Astrocyte (in vitro differentiated cells and primary cell): ENCODE measurements around the gene CACNG6. TPM values are rescaled to one million over a fixed set of nuclear protein-coding genes. Genes with fewer than 3 reads are reported as not detected.
A peak's percentile ranks its signal among the peaks of the same experiment; 100 is the strongest.

Source experiments
- DNase-seq: peaks from one replicate; pipeline ENCODE4 v3.0.0-alpha.2; 2010; ENCODE audit warnings: low read depth
- FAIRE-seq: peaks from 2 replicates; lab custom pipeline; 2011; peaks lifted over from hg19 to GRCh38; lab: Jason Lieb, UNC
- H2AFZ ChIP-seq: 2 replicates; pipeline ENCODE4 v1.6.0; 2012; ENCODE audit warnings: low read depth, low read length, inconsistent platforms
- H3K27ac ChIP-seq: 2 replicates; pipeline ENCODE4 v1.5.1; 2011; ENCODE audit warnings: low read depth, low read length, inconsistent platforms
- H3K27me3 ChIP-seq: 2 replicates; pipeline ENCODE4 v1.6.0; 2011; ENCODE audit warnings: low read length, inconsistent platforms; ENCODE audit not compliant: insufficient read depth
- H3K36me3 ChIP-seq: 2 replicates; pipeline ENCODE4 v1.5.1; 2011; ENCODE audit warnings: low read length, inconsistent platforms; ENCODE audit not compliant: insufficient read depth
- H3K4me1 ChIP-seq: 2 replicates; pipeline ENCODE4 v1.5.1; 2011; ENCODE audit warnings: low read length, inconsistent platforms; ENCODE audit not compliant: insufficient read depth
- H3K4me2 ChIP-seq: 2 replicates; pipeline ENCODE4 v1.6.0; 2012; ENCODE audit warnings: low read length, inconsistent platforms
- H3K4me3 ChIP-seq: 2 replicates; pipeline ENCODE4 v1.5.1; 2011; ENCODE audit warnings: low read depth, mild to moderate bottlenecking, low read length, inconsistent platforms; ENCODE audit not compliant: insufficient read depth
- H3K79me2 ChIP-seq: 2 replicates; pipeline ENCODE4 v1.6.0; 2012; ENCODE audit warnings: mild to moderate bottlenecking, low read length, inconsistent platforms; ENCODE audit not compliant: insufficient read depth
- H3K9ac ChIP-seq: 2 replicates; pipeline ENCODE4 v1.6.0; 2012; ENCODE audit warnings: mild to moderate bottlenecking, low read length, inconsistent platforms
- H3K9me3 ChIP-seq: 2 replicates; pipeline ENCODE4 v1.5.1; 2012; ENCODE audit warnings: low read depth, mild to moderate bottlenecking, low read length, inconsistent platforms; ENCODE audit not compliant: insufficient read depth
- H4K20me1 ChIP-seq: 2 replicates; pipeline ENCODE4 v1.6.0; 2012; ENCODE audit warnings: low read length, inconsistent platforms; ENCODE audit not compliant: insufficient read depth
- H3K27ac Mint-ChIP-seq: one replicate; pipeline ENCODE4 v1.8.0; 2021; ENCODE audit warnings: mild to moderate bottlenecking, mixed read lengths; ENCODE audit not compliant: unreplicated experiment
- H3K27me3 Mint-ChIP-seq: one replicate; pipeline ENCODE4 v1.8.0; 2021; ENCODE audit warnings: low read depth, mixed read lengths; ENCODE audit not compliant: unreplicated experiment
- H3K36me3 Mint-ChIP-seq: one replicate; pipeline ENCODE4 v1.8.0; 2021; ENCODE audit warnings: low read depth, mixed read lengths; ENCODE audit not compliant: unreplicated experiment
- H3K4me1 Mint-ChIP-seq: one replicate; pipeline ENCODE4 v1.8.0; 2021; ENCODE audit warnings: low read depth, mixed read lengths; ENCODE audit not compliant: unreplicated experiment
- H3K4me3 Mint-ChIP-seq: one replicate; pipeline ENCODE4 v1.8.0; 2021; ENCODE audit warnings: mild to moderate bottlenecking, moderate library complexity, mixed read lengths; ENCODE audit not compliant: unreplicated experiment
- H3K9me3 Mint-ChIP-seq: one replicate; pipeline ENCODE4 v1.8.0; 2021; ENCODE audit warnings: mild to moderate bottlenecking, mixed read lengths; ENCODE audit not compliant: unreplicated experiment
- EZH2 ChIP-seq: IDR thresholded peaks from 2 replicates; pipeline ENCODE4 v1.6.1; 2012; ENCODE audit warnings: mild to moderate bottlenecking, low read length, inconsistent platforms; ENCODE audit not compliant: insufficient read depth
- total RNA-seq: library from RNA; stranded (reverse); gene quantifications from 2 replicates; pipeline ENCODE4 v1.2.1, GENCODE V29; 2021
- TF ChIP-seq, protein P1 (sequence below): IDR thresholded peaks from 2 replicates; pipeline ENCODE4 v1.5.1; 2011; ENCODE audit warnings: low read depth, mild to moderate bottlenecking, inconsistent platforms, low read length, moderate library complexity; ENCODE audit not compliant: insufficient read depth

Gene CACNG6
- total RNA-seq, 1 donor from 2014 or later: 0.20 TPM

DNA sequence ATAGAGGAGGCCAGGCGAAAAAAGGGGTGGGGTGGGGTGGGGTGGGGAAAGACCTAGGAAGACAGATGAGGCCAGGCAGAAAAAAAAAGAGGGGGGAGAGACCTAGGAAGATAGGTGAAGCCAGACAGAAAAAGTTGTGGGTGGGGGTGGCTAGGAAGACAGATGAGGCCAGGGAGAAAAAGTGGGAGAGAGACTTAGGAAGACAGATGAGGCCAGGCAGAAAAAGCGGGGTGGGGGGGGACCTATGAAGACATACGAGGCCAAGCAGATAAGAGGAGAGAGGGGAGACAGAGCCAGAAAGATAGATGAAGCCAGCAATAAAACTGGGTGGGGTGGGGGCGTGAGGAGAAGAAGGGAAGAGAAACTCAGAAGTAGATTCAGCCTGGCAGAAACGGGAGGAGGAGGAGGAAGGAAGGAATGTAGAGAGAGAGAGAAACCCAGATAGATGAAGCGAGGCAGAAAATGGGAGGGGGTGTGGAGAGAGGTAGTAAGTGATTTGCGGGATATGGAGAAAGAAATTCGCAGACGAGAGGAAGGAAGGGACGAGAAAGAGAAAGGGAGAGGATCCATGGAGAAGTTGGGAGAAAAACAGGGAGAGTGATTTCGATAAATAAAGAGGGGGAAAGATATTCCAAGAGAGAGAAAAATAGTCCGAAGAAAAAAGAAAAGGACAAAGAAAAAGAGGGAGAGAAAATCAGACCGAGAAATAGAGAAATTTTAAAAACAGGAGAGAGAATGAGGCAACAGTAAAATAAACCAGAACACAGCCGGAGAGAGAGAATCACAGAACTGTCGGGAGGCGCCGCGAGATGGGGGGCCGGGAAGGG lies 12.2 kb upstream of the CACNG6 start:
- no peak for FAIRE-seq
- H3K27ac Mint-ChIP-seq: peak overlapping the region; percentile 38

DNA sequence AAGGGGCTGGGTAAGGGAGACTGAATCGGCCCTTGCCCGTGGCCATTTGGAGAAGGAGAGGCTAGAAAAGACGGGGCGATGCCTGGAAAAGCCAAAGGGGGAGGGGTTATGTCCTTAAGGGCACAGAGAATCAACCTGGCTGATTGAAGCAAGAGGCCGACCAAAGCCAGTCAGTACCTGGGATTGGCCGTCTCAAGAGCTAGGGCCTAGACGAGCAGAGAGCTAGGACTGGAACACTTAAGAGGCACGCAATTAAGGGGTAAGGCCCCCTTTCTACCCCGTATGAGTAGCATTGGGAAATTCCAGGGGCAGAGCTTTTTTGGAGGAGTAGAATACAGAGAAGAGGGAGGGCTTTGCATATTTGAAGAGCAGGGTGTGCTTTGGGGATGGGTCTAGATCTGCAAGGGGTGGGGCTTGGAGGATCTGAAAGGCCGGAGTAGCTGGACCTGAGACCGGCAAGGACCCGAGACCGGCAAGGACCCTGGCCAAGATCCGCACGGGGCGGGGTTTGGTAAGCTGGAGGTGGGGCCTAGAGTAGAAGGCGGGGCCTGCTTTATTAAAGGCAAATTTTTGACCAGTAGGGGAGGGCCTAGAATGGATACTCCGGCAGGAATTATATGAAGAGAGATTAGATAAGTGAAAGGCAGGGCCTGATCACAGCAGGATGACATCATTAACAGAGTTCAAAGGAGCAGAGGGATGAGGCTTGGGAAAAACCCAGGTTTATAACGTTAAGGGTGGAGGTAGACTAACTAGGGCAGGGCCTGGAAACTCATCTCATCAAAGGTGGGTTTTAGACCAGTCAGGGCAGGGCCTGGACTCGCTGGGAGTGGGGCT lies 10.7 kb upstream of the CACNG6 start:
- H3K9me3 ChIP-seq: peaks cover 5% of the 10 kb centered on the region
- Mint-ChIP-seq H3K4me3 (peak overlapping the region; percentile 90), H3K27ac (peak overlapping the region; percentile 91), H3K27me3 (peaks cover 20% of the 10 kb centered on the region), H3K36me3 (peaks cover 7% of the 10 kb centered on the region), H3K9me3 (peaks cover 15% of the 10 kb centered on the region), H3K4me1 (peaks cover 6% of the 10 kb centered on the region)
- no peak overlapping the region for H3K9ac ChIP-seq
- peak overlapping the region; percentile 6 for H3K27ac ChIP-seq
- H3K27me3 ChIP-seq: peaks cover 4% of the 10 kb centered on the region
- H3K4me3 ChIP-seq: peak overlapping the region; percentile 63
- H3K4me1 ChIP-seq: peaks cover 11% of the 10 kb centered on the region
- no peaks in the 10 kb centered on the region for H3K79me2 ChIP-seq
- no peaks in the 10 kb centered on the region for H3K36me3 ChIP-seq
- peak overlapping the region; percentile 94 for H3K4me2 ChIP-seq
- no peak for FAIRE-seq
- TF ChIP-seq EZH2: no peak
- TF ChIP-seq, protein P1, sequence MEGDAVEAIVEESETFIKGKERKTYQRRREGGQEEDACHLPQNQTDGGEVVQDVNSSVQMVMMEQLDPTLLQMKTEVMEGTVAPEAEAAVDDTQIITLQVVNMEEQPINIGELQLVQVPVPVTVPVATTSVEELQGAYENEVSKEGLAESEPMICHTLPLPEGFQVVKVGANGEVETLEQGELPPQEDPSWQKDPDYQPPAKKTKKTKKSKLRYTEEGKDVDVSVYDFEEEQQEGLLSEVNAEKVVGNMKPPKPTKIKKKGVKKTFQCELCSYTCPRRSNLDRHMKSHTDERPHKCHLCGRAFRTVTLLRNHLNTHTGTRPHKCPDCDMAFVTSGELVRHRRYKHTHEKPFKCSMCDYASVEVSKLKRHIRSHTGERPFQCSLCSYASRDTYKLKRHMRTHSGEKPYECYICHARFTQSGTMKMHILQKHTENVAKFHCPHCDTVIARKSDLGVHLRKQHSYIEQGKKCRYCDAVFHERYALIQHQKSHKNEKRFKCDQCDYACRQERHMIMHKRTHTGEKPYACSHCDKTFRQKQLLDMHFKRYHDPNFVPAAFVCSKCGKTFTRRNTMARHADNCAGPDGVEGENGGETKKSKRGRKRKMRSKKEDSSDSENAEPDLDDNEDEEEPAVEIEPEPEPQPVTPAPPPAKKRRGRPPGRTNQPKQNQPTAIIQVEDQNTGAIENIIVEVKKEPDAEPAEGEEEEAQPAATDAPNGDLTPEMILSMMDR: no peak
- DNase-seq: peak; percentile 54
- H4K20me1 ChIP-seq: no peaks in the 10 kb centered on the region
- H2AFZ ChIP-seq: peak overlapping the region; percentile 13

More for the DNA sequence above, 12.2 kb upstream of the CACNG6 start:
- Histone ChIP-seq H3K27ac (no peak overlapping the region), H3K36me3 (no peaks in the 10 kb centered on the region), H3K4me2 (peak overlapping the region; percentile 94), H4K20me1 (no peaks in the 10 kb centered on the region), H3K4me1 (peaks cover 11% of the 10 kb centered on the region), H3K4me3 (peak overlapping the region; percentile 63), H3K79me2 (no peaks in the 10 kb centered on the region), H2AFZ (peak overlapping the region; percentile 86), H3K9me3 (peaks cover 5% of the 10 kb centered on the region), H3K27me3 (peaks cover 4% of the 10 kb centered on the region), H3K9ac (peak overlapping the region; percentile 22)
- peak overlapping the region; percentile 90 for H3K4me3 Mint-ChIP-seq
- H3K36me3 Mint-ChIP-seq: peaks cover 7% of the 10 kb centered on the region
- peaks cover 6% of the 10 kb centered on the region for H3K4me1 Mint-ChIP-seq
- DNase-seq: no peak
- H3K9me3 Mint-ChIP-seq: peaks cover 15% of the 10 kb centered on the region
- TF ChIP-seq, protein P1: no peak
- peak; percentile 40 for TF ChIP-seq EZH2
- peaks cover 20% of the 10 kb centered on the region for H3K27me3 Mint-ChIP-seq
